T-helper 1 cell treated with Interleukin-12 subunit alpha and Interleukin-12 subunit beta and Interleukin-4 antibody, amounts not matched to agents 30 ng/mL and 1 ng/mL, for 36 hours (primary cell): ENCODE measurements around the gene CREBL2. TPM values are rescaled to one million over a fixed set of nuclear protein-coding genes. Genes with fewer than 3 reads are reported as not detected.

ENCODE experiments used
- intact Hi-C: fragments of 100-400 bp; cut with micrococcal nuclease; formaldehyde crosslinking; loops from one replicate; pipeline ENCODE4 v1.15.1; 2024
- total RNA-seq: library from RNA; stranded (reverse); gene quantifications from 2 replicates; pipeline ENCODE4 v1.2.3, GENCODE V29; 2022

CREBL2 gene
- total RNA-seq, 1 donor from 2014 or later: 19.0 TPM

- intact Hi-C loops: no loop called here
Observed at GRCh38 chr12:12665194-12665593, 53.5 kb downstream of the CREBL2 start.

GRCh38 chr12:12668005-12668404 lies 56.3 kb downstream of the CREBL2 start:
- intact Hi-C loops: no loop called here

GRCh38 chr12:12669020-12669419 lies 57.3 kb downstream of the CREBL2 start:
- intact Hi-C loops: no loop called here

- intact Hi-C loops: no loop called here
Observed at GRCh38 chr12:12671850-12672660, 60.4 kb downstream of the CREBL2 start.

GRCh38 chr12:12673296-12673695 lies 61.6 kb downstream of the CREBL2 start:
- intact Hi-C loops: no loop called here

- intact Hi-C loops: no loop called here
Observed at GRCh38 chr12:12676605-12677004, 64.9 kb downstream of the CREBL2 start.

- intact Hi-C loops: no loop called here
Observed at GRCh38 chr12:12681061-12681765, 69.5 kb downstream of the CREBL2 start.

GRCh38 chr12:12682284-12682683 lies 70.6 kb downstream of the CREBL2 start:
- intact Hi-C loops: no loop called here

GRCh38 chr12:12683136-12683697 lies 71.5 kb downstream of the CREBL2 start:
- intact Hi-C loops: no loop called here

GRCh38 chr12:12683725-12684124 lies 72.0 kb downstream of the CREBL2 start:
- intact Hi-C loops: no loop called here

GRCh38 chr12:12684375-12685106 lies 72.9 kb downstream of the CREBL2 start:
- intact Hi-C loops: no loop called here

GRCh38 chr12:12685305-12685704 lies 73.6 kb downstream of the CREBL2 start:
- intact Hi-C loops: no loop called here

- intact Hi-C loops: no loop called here
Observed at GRCh38 chr12:12686472-12686871, 74.8 kb downstream of the CREBL2 start.

- intact Hi-C loops: no loop called here
Observed at GRCh38 chr12:12686925-12687324, 75.2 kb downstream of the CREBL2 start.

- intact Hi-C loops: loop anchor here (10.0 kb wide), 1 partner anchor 615 kb away; the partner anchor contains the start of gene BCL2L14
Observed at GRCh38 chr12:12689647-12690300, 78.1 kb downstream of the CREBL2 start.

GRCh38 chr12:12691549-12691948 lies 79.9 kb downstream of the CREBL2 start:
- intact Hi-C loops: loop anchor here (10.0 kb wide), 1 partner anchor 617 kb away; the partner anchor contains the start of gene BCL2L14

- intact Hi-C loops: loop anchor here (10.0 kb wide), 1 partner anchor 618 kb away; the partner anchor contains the start of gene BCL2L14
Observed at GRCh38 chr12:12693111-12693671, 81.5 kb downstream of the CREBL2 start.
